Left ventricle myocardium inferior (tissue), 1 donor: ENCODE results near the gene CTNS. TPM values are rescaled to one million over a fixed set of nuclear protein-coding genes. Genes with fewer than 3 reads are reported as not detected.

Source experiments
- DNase-seq: peaks from one replicate; pipeline ENCODE4 v3.0.0-alpha.2; 2020
- H3K27ac ChIP-seq: fragments of 200-600 bp; replicated peaks from 2 replicates; pipeline ENCODE4 v1.8.0; 2021
- H3K27me3 ChIP-seq: fragments of 200-600 bp; 2 replicates; pipeline ENCODE4 v1.8.0; 2021; ENCODE audit warnings: low read depth
- H3K36me3 ChIP-seq: fragments of 200-600 bp; 2 replicates; pipeline ENCODE4 v1.8.0; 2021
- H3K4me1 ChIP-seq: fragments of 200-600 bp; 2 replicates; pipeline ENCODE4 v1.8.0; 2021
- H3K4me3 ChIP-seq: fragments of 200-600 bp; 2 replicates; pipeline ENCODE4 v1.8.0; 2021; ENCODE audit warnings: mild to moderate bottlenecking, moderate library complexity
- H3K9me3 ChIP-seq: fragments of 200-600 bp; replicated peaks from 2 replicates; pipeline ENCODE4 v1.8.0; 2021
- CTCF ChIP-seq: fragments of 200-600 bp; IDR thresholded peaks from 2 replicates; pipeline ENCODE4 v1.8.0; 2021; ENCODE audit warnings: antibody characterized with exemption, mild to moderate bottlenecking, borderline replicate concordance
- intact Hi-C: fragments of 100-400 bp; cut with micrococcal nuclease; formaldehyde crosslinking; loops from one replicate; pipeline ENCODE4 v1.11.0; 2022
- total RNA-seq: library from RNA; stranded (reverse); fragmentation: NEBNext Ultra II Directional; extraction: Animal tissue kit (Norgen Biotek cat#: 25700); gene quantifications from one replicate; pipeline ENCODE4 v1.2.1, GENCODE V29; 2021
- donor health status: DM: no; HTN: yes; CAD: no; lungs with severe emphysema.

The CTNS gene
- total RNA-seq, 1 donor from 2014 or later: 6.2 TPM

DNA sequence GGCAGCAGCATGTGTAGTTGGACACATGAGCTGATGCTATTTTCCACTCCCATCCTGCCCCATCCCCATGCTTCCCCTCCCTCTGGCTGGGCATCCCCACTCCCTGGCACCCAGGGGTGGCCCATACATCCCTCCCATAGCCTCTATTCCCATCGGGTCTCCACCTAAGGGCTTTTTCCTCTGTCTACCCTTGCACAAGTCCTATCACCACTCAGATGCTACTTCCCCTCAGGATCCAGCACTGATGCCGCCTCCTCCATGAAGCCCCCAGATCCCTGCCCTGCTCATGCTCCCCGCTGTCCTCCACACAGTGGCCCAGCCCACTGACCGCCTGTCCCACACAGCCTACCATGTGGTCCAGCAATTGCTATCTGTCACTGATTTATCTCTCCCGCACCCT is 43.2 kb upstream of the CTNS start:
- H3K36me3 ChIP-seq: peaks cover 41% of the 10 kb centered on the region
- intact Hi-C loops: no loop called here
- no peak overlapping the region for H3K27ac ChIP-seq
- H3K4me3 ChIP-seq: no peak overlapping the region
- no peak for TF ChIP-seq CTCF
- H3K27me3 ChIP-seq: no peaks in the 10 kb centered on the region
- H3K4me1 ChIP-seq: peaks cover 19% of the 10 kb centered on the region
- no peaks in the 10 kb centered on the region for H3K9me3 ChIP-seq
- no peak for DNase-seq

GRCh38 chr17:3594051-3594800 is 42.3 kb upstream of the CTNS start:
- Histone ChIP-seq H3K4me3 (no peak overlapping the region), H3K4me1 (peaks cover 19% of the 10 kb centered on the region), H3K27me3 (no peaks in the 10 kb centered on the region), H3K9me3 (no peaks in the 10 kb centered on the region), H3K36me3 (peaks cover 33% of the 10 kb centered on the region), H3K27ac (peak overlapping the region; percentile 52)
- peak; percentile 46 for DNase-seq
- intact Hi-C loops: no loop called here
- TF ChIP-seq CTCF: no peak

GRCh38 chr17:3594976-3595375 is 41.6 kb upstream of the CTNS start:
- DNase-seq: no peak
- H3K9me3 ChIP-seq: no peaks in the 10 kb centered on the region
- H3K4me1 ChIP-seq: peaks cover 19% of the 10 kb centered on the region
- peaks cover 25% of the 10 kb centered on the region for H3K36me3 ChIP-seq
- H3K27me3 ChIP-seq: no peaks in the 10 kb centered on the region
- intact Hi-C loops: no loop called here
- peak overlapping the region; percentile 52 for H3K27ac ChIP-seq
- no peak overlapping the region for H3K4me3 ChIP-seq
- TF ChIP-seq CTCF: no peak

GRCh38 chr17:3596804-3597464 is 39.6 kb upstream of the CTNS start:
- intact Hi-C loops: no loop called here

GRCh38 chr17:3598078-3598477 is 38.5 kb upstream of the CTNS start:
- H3K27ac ChIP-seq: no peak overlapping the region
- DNase-seq: no peak
- H3K27me3 ChIP-seq: no peaks in the 10 kb centered on the region
- TF ChIP-seq CTCF: no peak
- peaks cover 19% of the 10 kb centered on the region for H3K4me1 ChIP-seq
- intact Hi-C loops: no loop called here
- no peak overlapping the region for H3K4me3 ChIP-seq
- no peaks in the 10 kb centered on the region for H3K9me3 ChIP-seq
- H3K36me3 ChIP-seq: no peaks in the 10 kb centered on the region

More at GRCh38 chr17:3596804-3597464, 39.6 kb upstream of the CTNS start:
- Histone ChIP-seq H3K4me3 (no peak overlapping the region), H3K27ac (no peak overlapping the region), H3K4me1 (peaks cover 19% of the 10 kb centered on the region), H3K9me3 (no peaks in the 10 kb centered on the region), H3K27me3 (no peaks in the 10 kb centered on the region), H3K36me3 (peaks cover 6% of the 10 kb centered on the region)
- TF ChIP-seq CTCF: no peak
- DNase-seq: no peak
